OCI-LY3 (cell line): ENCODE results near the gene CSF2RB.

Source experiments
- H2AFZ ChIP-seq: fragments of 200-600, 300-600 bp; shearing (Covaris generic); 2 replicates; pipeline ENCODE4 v1.6.0; 2014; ENCODE audit warnings: antibody characterized with exemption, low read depth, low read length
- H3K27ac ChIP-seq: fragments of 200-600, 300-600 bp; sonication (generic); 2 replicates; pipeline ENCODE4 v1.5.1; 2014; ENCODE audit warnings: mild to moderate bottlenecking, low read length, moderate library complexity, mixed read lengths
- H3K27me3 ChIP-seq: fragments of 200-600, 300-600 bp; sonication (generic); 2 replicates; pipeline ENCODE4 v1.6.1; 2014; ENCODE audit warnings: low read depth, low read length, mixed read lengths
- H3K36me3 ChIP-seq: fragments of 200-600, 300-600 bp; sonication (generic); replicated peaks from 2 replicates; pipeline ENCODE3; 2014; ENCODE audit warnings: low read depth, low read length, mixed read lengths
- H3K4me1 ChIP-seq: fragments of 300-600, 200-600 bp; sonication (generic); 2 replicates; pipeline ENCODE4 v1.6.1; 2014; ENCODE audit warnings: low read length, mixed read lengths
- H3K4me2 ChIP-seq: fragments of 200-600, 300-600 bp; sonication (generic); 2 replicates; pipeline ENCODE4 v1.6.1; 2014; ENCODE audit warnings: low read length, mixed read lengths
- H3K4me3 ChIP-seq: fragments of 300-600, 200-600 bp; sonication (generic); 2 replicates; pipeline ENCODE4 v1.5.1; 2014; ENCODE audit warnings: antibody characterized with exemption, mild to moderate bottlenecking, low read length, moderate library complexity
- H3K79me2 ChIP-seq: fragments of 300-600, 200-600 bp; shearing (Covaris generic); 2 replicates; pipeline ENCODE4 v1.6.1; 2014; ENCODE audit warnings: mild to moderate bottlenecking, low read length, mixed read lengths
- H3K9ac ChIP-seq: fragments of 300-600, 200-600 bp; shearing (Covaris generic); 2 replicates; pipeline ENCODE4 v1.6.0; 2014; ENCODE audit warnings: mild to moderate bottlenecking, low read length, moderate library complexity
- H3K9me3 ChIP-seq: fragments of 200-600, 300-600 bp; shearing (Covaris generic); 2 replicates; pipeline ENCODE4 v1.6.1; 2014; ENCODE audit warnings: low read length, mixed read lengths; ENCODE audit not compliant: insufficient read depth
- H4K20me1 ChIP-seq: fragments of 200-600, 300-600 bp; sonication (generic); 2 replicates; pipeline ENCODE4 v1.6.1; 2016; ENCODE audit warnings: low read length, mixed read lengths; ENCODE audit not compliant: insufficient read depth
- CTCF ChIP-seq: fragments of 200-600, 300-600 bp; sonication (generic); IDR thresholded peaks from 2 replicates; pipeline ENCODE4 v1.5.1; 2014; ENCODE audit warnings: antibody characterized with exemption, low read length, low read depth
- EZH2phosphoT487 ChIP-seq: fragments of 200-600 bp; shearing (Covaris generic); IDR thresholded peaks from 2 replicates; pipeline ENCODE4 v1.6.1; 2018; ENCODE audit warnings: antibody characterized with exemption, mixed run types, low read depth

The CSF2RB gene

DNA sequence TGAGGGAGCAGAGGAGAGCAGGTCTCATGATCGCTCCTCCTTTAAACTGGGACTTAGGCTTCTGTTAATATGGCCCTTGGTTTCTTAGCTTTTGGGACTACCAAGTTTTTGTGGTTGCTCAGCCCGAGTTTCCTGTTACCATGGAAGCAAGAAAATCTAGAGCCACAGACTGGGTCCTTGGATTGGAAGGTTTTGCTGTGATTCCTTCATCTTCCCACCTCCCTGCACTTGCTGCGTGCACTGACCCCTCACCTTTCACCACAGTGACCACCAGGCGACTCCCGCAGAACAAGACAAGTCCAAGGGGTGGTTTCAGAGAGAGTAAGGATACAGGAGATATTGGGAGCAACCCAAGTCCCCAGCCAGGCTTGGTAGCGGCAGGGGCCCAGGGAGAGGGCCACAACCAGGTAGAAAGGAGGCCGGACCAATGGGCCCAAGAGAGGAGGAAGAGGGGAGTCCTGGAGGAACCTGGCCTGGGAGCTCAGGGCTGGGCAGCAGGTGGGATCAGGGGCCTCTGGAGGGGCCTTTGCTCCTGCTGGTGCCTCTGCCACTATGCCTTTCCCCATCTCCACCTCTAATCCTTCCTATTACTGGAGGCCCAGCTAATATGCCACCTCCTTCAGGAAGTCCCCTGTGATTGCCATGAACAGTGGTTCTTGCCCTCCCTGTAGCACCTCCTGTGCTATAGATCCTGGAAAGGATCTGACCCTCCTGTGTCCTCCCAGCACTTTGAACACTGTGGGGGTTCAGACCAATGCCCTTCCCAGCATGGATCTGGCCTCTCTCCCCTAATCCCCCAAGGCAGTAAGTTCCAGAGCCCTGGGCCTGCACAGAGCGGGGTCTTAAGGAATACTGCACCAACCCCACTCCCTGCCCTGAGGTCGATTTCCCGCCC is 21.2 kb downstream of the CSF2RB start:
- peaks cover 77% of the 10 kb centered on the region for H3K36me3 ChIP-seq

DNA sequence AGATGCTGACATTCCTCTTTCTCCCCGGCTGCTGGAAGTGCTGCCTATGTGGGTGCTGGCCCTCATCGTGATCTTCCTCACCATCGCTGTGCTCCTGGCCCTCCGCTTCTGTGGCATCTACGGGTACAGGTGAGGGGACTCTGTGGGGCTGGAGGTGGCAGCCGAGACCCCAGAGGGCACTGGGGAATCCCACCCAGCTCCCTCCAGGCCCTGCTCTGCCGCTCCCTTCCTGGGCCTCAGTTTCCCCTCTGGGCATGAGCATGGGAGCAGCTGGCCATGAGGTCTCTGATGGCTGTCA is 21.8 kb downstream of the CSF2RB start:
- H3K4me1 ChIP-seq, result peaks cover 6% of the 10 kb centered on the region
- H2AFZ ChIP-seq, result no peak overlapping the region
- peaks cover 75% of the 10 kb centered on the region for H3K36me3 ChIP-seq
- no peak for TF ChIP-seq EZH2phosphoT487
- no peak for TF ChIP-seq CTCF
- no peak overlapping the region for H3K4me3 ChIP-seq
- no peaks in the 10 kb centered on the region for H3K27me3 ChIP-seq
- no peak overlapping the region for H3K9ac ChIP-seq
- no peak overlapping the region for H3K27ac ChIP-seq
- H3K9me3 ChIP-seq, result no peaks in the 10 kb centered on the region
- no peak overlapping the region for H3K4me2 ChIP-seq
- H3K79me2 ChIP-seq, result peaks cover 5% of the 10 kb centered on the region; the same call in 1 of the 2 replicates
- H4K20me1 ChIP-seq, result peaks cover 8% of the 10 kb centered on the region; the same call in 1 of the 2 replicates

More for the DNA sequence above, 21.2 kb downstream of the CSF2RB start:
- H3K4me3 ChIP-seq, result no peak overlapping the region
- H4K20me1 ChIP-seq, result peaks cover 8% of the 10 kb centered on the region; the same call in 1 of the 2 replicates
- no peak for TF ChIP-seq EZH2phosphoT487
- no peak overlapping the region for H3K4me2 ChIP-seq
- peaks cover 2% of the 10 kb centered on the region; the same call in 1 of the 2 replicates for H3K4me1 ChIP-seq
- H3K9me3 ChIP-seq, result no peaks in the 10 kb centered on the region
- H3K9ac ChIP-seq, result no peak overlapping the region
- no peaks in the 10 kb centered on the region for H3K27me3 ChIP-seq
- no peak overlapping the region for H2AFZ ChIP-seq
- H3K79me2 ChIP-seq, result peaks cover 5% of the 10 kb centered on the region; the same call in 1 of the 2 replicates
- H3K27ac ChIP-seq, result no peak overlapping the region

DNA sequence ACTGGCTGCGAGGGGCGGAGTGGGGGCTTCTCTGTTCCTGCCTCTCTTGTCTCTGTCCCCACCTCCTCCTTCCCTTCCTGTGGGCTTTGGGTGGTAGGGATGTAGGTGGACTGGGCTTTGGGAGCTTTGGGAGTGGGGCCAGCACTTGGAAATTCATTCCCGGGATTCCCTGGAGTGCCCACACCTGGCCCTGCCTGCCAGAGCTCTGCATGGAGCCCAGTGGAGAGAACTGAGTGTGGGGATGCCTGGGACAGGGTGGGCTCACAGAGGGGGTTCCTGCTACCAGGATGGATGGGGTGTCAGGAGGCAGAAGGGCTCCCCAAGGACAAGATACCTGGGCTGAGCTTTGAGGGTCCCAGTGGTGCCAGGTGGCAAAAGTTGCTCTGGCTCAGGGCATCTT is 22.3 kb downstream of the CSF2RB start:
- Histone ChIP-seq H3K4me3 (no peak overlapping the region), H3K27ac (no peak overlapping the region), H3K9ac (no peak overlapping the region), H3K4me2 (no peak overlapping the region), H3K79me2 (peaks cover 5% of the 10 kb centered on the region; the same call in 1 of the 2 replicates), H4K20me1 (peaks cover 8% of the 10 kb centered on the region; the same call in 1 of the 2 replicates), H3K9me3 (no peaks in the 10 kb centered on the region), H3K36me3 (peaks cover 71% of the 10 kb centered on the region), H2AFZ (no peak overlapping the region), H3K27me3 (no peaks in the 10 kb centered on the region), H3K4me1 (peaks cover 10% of the 10 kb centered on the region)
- TF ChIP-seq EZH2phosphoT487 (no peak), CTCF (no peak)

GRCh38 chr22:36936362-36937116 is 23.1 kb downstream of the CSF2RB start:
- no peak overlapping the region for H2AFZ ChIP-seq
- peaks cover 19% of the 10 kb centered on the region for H3K4me1 ChIP-seq
- H3K9ac ChIP-seq, result no peak overlapping the region
- H3K4me3 ChIP-seq, result no peak overlapping the region
- H3K27ac ChIP-seq, result peak overlapping the region; percentile 27
- no peak for TF ChIP-seq EZH2phosphoT487
- no peak for TF ChIP-seq CTCF
- no peak overlapping the region for H3K4me2 ChIP-seq
- H3K27me3 ChIP-seq, result no peaks in the 10 kb centered on the region
- peaks cover 63% of the 10 kb centered on the region for H3K36me3 ChIP-seq
- 0 out of 2 replicates have a peak, but pooled peaks cover 8% of the 10 kb centered on the region for H4K20me1 ChIP-seq
- peaks cover under 1% of the 10 kb centered on the region; the same call in 1 of the 2 replicates for H3K79me2 ChIP-seq
- H3K9me3 ChIP-seq, result no peaks in the 10 kb centered on the region
